GM18520 (cell line): ENCODE results near the gene OR4D11.
A peak's percentile ranks its signal among the peaks of the same experiment; 100 is the strongest.
"Not testable (repeated sequence)": the region's sequence is repeated elsewhere in the genome, so short reads cannot be mapped to it uniquely, and the experiment has no call there.

ENCODE experiments used
- ATAC-seq: cut with Tn5 transposase; IDR thresholded peaks from one replicate; pipeline ENCODE4 v1.9.1; 2021; ENCODE audit not compliant: unreplicated experiment

Gene OR4D11

GRCh38 chr11:59547605-59548308 is 44.4 kb downstream of the OR4D11 start:
- not testable (repeated sequence) for ATAC-seq

- no peak for ATAC-seq
These were observed 44.9 kb downstream of the OR4D11 start for GRCh38 chr11:59548309-59548656.

DNA sequence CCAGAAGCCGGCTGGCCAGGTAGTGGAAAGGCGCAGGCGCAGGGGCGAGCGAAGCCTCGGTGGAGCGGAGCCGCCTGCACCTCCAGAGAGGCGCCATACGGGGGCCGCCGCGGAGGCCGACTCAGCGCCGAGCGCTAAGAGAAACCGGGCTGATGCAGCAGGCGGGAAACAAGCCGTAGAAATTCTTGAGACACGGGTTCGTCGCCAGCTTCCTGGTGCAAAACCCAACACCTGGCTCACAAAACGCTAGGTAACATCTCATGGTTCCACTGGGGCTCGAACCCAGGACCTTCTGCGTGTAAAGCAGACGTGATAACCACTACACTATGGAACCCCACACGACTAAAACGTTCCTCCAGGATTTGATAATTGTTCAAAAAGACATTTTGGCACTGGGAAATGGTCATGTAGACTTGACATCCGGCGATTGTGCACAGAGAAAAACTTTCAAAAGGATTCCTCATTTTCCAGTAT is 47.0 kb downstream of the OR4D11 start:
- peak; percentile 87 for ATAC-seq

DNA sequence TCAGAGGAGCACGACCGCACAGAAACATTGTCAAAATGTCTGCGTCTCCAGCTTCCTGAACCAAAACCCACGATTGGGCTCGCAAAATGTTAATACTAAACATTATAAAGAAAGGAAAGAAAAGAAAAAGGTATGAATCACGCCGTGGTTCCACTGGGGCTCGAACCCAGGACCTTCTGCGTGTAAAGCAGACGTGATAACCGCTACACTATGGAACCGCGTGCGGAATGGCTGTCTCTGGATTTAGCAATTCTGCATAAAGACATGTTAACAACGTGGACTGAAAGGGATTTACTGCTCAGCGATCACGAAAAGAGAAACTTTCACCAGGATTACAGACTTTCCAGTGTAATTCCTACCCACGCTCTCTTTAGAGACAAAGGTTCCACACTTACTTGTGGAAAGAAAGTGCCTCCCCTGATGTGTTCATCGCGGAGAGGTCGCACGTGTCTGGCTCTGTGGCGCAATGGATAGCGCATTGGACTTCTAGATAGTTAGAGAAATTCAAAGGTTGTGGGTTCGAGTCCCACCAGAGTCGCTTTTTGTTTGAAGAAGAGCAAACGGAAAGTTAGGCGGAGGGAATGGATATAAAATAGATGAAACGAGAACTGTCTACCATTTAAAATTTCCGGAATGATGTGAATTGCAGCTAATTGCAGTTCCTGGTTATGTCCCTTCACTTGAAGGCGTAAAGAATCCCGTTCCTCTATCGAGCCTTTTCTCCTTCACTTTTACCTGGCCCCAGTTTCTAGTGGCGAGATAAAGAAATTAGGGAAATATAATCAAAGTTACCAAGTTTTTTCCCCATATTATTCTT is 47.7 kb downstream of the OR4D11 start:
- ATAC-seq: peak; percentile 21

GRCh38 chr11:59551659-59552521 is 48.5 kb downstream of the OR4D11 start:
- no peak for ATAC-seq

DNA sequence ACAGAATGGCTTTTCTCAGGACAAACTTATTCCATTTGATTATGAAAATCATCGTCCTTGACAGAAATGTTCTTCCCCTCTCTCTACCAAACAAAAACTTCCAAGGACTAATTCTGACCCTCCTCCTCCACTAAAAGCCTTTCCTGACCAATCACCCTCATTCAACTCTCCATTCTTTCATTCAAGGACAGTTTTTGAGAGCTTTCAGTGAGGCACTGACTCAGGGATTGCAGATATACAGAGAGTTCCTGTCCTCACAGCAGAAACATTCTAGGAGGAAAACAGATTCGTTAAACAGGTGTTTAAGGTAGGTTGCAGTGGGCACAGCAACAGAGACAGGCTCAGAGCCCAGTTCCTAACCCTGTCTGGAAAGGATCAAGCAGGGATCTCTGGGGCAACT is 49.5 kb downstream of the OR4D11 start:
- ATAC-seq: no peak

GRCh38 chr11:59553323-59553722 is 49.9 kb downstream of the OR4D11 start:
- ATAC-seq: no peak
